ENCODE results near the gene DUSP7.
"Not testable (repeated sequence)": the region's sequence is repeated elsewhere in the genome, so short reads cannot be mapped to it uniquely, and the experiment has no call there.

Gene DUSP7

GRCh38 chr3:52043750-52044149, 12.6 kb downstream of the DUSP7 start:
- no peak for DNase-seq (ENCODE audit: low spot score)
- TF ChIP-seq CTCF (IDR thresholded peaks at IDR 0.05; ENCODE audit: borderline replicate concordance, control extremely low read depth, extremely low read depth, insufficient read depth, missing control alignments) = no peak
- in situ Hi-C loops (cut with MboI; ENCODE audit: low sequenced_read_pairs, unreplicated experiment) = no loop called here

GRCh38 chr3:52043039-52043438, 13.3 kb downstream of the DUSP7 start:
- DNase-seq (ENCODE audit: low spot score); in situ Hi-C loops (cut with MboI; ENCODE audit: low sequenced_read_pairs, unreplicated experiment): not testable (repeated sequence)

GRCh38 chr3:52041118-52041731, 15.1 kb downstream of the DUSP7 start:
- no peak for TF ChIP-seq CTCF (IDR thresholded peaks at IDR 0.05; ENCODE audit: borderline replicate concordance, control extremely low read depth, extremely low read depth, insufficient read depth, missing control alignments)
- no peak for DNase-seq (ENCODE audit: low spot score)
- in situ Hi-C loops (cut with MboI; ENCODE audit: low sequenced_read_pairs, unreplicated experiment) = no loop called here

GRCh38 chr3:52040600-52040999, 15.8 kb downstream of the DUSP7 start:
- TF ChIP-seq CTCF (IDR thresholded peaks at IDR 0.05; ENCODE audit: borderline replicate concordance, control extremely low read depth, extremely low read depth, insufficient read depth, missing control alignments) = no peak
- in situ Hi-C loops (cut with MboI; ENCODE audit: low sequenced_read_pairs, unreplicated experiment) = no loop called here
- DNase-seq (ENCODE audit: low spot score) = no peak

- in situ Hi-C loops (cut with MboI; ENCODE audit: low sequenced_read_pairs, unreplicated experiment) = no loop called here
- DNase-seq (ENCODE audit: low spot score) = no peak
- no peak for TF ChIP-seq CTCF (IDR thresholded peaks at IDR 0.05; ENCODE audit: borderline replicate concordance, control extremely low read depth, extremely low read depth, insufficient read depth, missing control alignments)
Measured at GRCh38 chr3:52039846-52040245, 16.5 kb downstream of the DUSP7 start.

GRCh38 chr3:52039426-52039825, 16.9 kb downstream of the DUSP7 start:
- no peak for TF ChIP-seq CTCF (IDR thresholded peaks at IDR 0.05; ENCODE audit: borderline replicate concordance, control extremely low read depth, extremely low read depth, insufficient read depth, missing control alignments)
- in situ Hi-C loops (cut with MboI; ENCODE audit: low sequenced_read_pairs, unreplicated experiment) = no loop called here
- DNase-seq (ENCODE audit: low spot score) = no peak

GRCh38 chr3:52038227-52038626, 18.1 kb downstream of the DUSP7 start:
- DNase-seq (ENCODE audit: low spot score) = no peak
- in situ Hi-C loops (cut with MboI; ENCODE audit: low sequenced_read_pairs, unreplicated experiment) = no loop called here
- TF ChIP-seq CTCF (IDR thresholded peaks at IDR 0.05; ENCODE audit: borderline replicate concordance, control extremely low read depth, extremely low read depth, insufficient read depth, missing control alignments) = no peak

Data from GM13976 (cell line).